Measurements from ENCODE around the gene HMOX2.

HMOX2 gene

DNA sequence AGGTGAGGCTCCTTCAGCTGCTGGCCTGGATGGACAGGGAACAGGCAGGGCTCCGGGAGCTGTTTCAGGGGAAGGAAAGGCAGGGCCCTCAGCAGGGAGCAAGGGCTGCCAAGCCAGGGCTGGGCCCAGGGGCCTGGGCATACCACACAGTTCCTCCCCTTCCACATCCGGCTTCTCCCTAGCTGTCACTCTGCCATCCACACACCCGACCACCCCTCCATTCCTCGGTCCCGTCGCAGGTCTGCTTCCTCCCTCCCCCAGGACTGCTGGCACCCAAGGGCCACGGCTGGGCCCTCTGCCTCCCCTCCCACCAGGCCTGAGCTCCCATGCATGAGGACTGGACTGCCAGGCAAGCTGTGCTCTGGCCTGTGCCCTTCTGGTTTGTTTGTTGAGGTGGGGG is 38.4 kb downstream of the HMOX2 start:
- no peak overlapping the region for H3K9ac ChIP-seq (ENCODE audit: low read length)
- no peaks in the 10 kb centered on the region for H3K79me2 ChIP-seq (ENCODE audit: insufficient read depth, low read length)
- no peak for TF ChIP-seq EZH2 (IDR thresholded peaks at IDR 0.05; ENCODE audit: borderline replicate concordance, low read length)
- TF ChIP-seq, protein P1, sequence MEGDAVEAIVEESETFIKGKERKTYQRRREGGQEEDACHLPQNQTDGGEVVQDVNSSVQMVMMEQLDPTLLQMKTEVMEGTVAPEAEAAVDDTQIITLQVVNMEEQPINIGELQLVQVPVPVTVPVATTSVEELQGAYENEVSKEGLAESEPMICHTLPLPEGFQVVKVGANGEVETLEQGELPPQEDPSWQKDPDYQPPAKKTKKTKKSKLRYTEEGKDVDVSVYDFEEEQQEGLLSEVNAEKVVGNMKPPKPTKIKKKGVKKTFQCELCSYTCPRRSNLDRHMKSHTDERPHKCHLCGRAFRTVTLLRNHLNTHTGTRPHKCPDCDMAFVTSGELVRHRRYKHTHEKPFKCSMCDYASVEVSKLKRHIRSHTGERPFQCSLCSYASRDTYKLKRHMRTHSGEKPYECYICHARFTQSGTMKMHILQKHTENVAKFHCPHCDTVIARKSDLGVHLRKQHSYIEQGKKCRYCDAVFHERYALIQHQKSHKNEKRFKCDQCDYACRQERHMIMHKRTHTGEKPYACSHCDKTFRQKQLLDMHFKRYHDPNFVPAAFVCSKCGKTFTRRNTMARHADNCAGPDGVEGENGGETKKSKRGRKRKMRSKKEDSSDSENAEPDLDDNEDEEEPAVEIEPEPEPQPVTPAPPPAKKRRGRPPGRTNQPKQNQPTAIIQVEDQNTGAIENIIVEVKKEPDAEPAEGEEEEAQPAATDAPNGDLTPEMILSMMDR (IDR thresholded peaks at IDR 0.05; ENCODE audit: low read length) = no peak
- no peaks in the 10 kb centered on the region for H3K9me2 ChIP-seq (ENCODE audit: low read depth, low read length)
- H3K36me3 ChIP-seq (ENCODE audit: insufficient read depth, low read length) = peaks cover 30% of the 10 kb centered on the region
- no peaks in the 10 kb centered on the region for H3K4me1 ChIP-seq (ENCODE audit: insufficient read depth, low read length, severe bottlenecking)
- H3F3A ChIP-seq (ENCODE audit: insufficient read depth, low read length) = no peaks in the 10 kb centered on the region
- H3K27me3 ChIP-seq (ENCODE audit: insufficient read depth, low read length) = no peaks in the 10 kb centered on the region
- no peaks in the 10 kb centered on the region for H4K20me1 ChIP-seq (ENCODE audit: insufficient read depth, low read length)
- H3K4me2 ChIP-seq (ENCODE audit: low read length) = no peak overlapping the region
- H3K27ac ChIP-seq (ENCODE audit: low read depth, low read length, poor library complexity, severe bottlenecking) = no peak overlapping the region
- no peaks in the 10 kb centered on the region for H3K9me3 ChIP-seq (ENCODE audit: low read length)
- H2AFZ ChIP-seq (ENCODE audit: low read length) = no peak overlapping the region
- H3K4me3 ChIP-seq (ENCODE audit: low read depth, low read length, poor library complexity, severe bottlenecking) = no peak overlapping the region

- no peak overlapping the region for H3K9ac ChIP-seq (ENCODE audit: low read length)
- TF ChIP-seq EZH2 (IDR thresholded peaks at IDR 0.05; ENCODE audit: borderline replicate concordance, low read length) = no peak
- TF ChIP-seq, protein P1 (IDR thresholded peaks at IDR 0.05; ENCODE audit: low read length) = no peak
- no peaks in the 10 kb centered on the region for H3F3A ChIP-seq (ENCODE audit: insufficient read depth, low read length)
- no peak overlapping the region for H3K4me2 ChIP-seq (ENCODE audit: low read length)
- no peaks in the 10 kb centered on the region for H3K27me3 ChIP-seq (ENCODE audit: insufficient read depth, low read length)
- no peaks in the 10 kb centered on the region for H3K9me2 ChIP-seq (ENCODE audit: low read depth, low read length)
- H3K4me1 ChIP-seq (ENCODE audit: insufficient read depth, low read length, severe bottlenecking) = no peaks in the 10 kb centered on the region
- H3K9me3 ChIP-seq (ENCODE audit: low read length) = no peaks in the 10 kb centered on the region
- H3K27ac ChIP-seq (ENCODE audit: low read depth, low read length, poor library complexity, severe bottlenecking) = no peak overlapping the region
- no peaks in the 10 kb centered on the region for H4K20me1 ChIP-seq (ENCODE audit: insufficient read depth, low read length)
- no peak overlapping the region for H3K4me3 ChIP-seq (ENCODE audit: low read depth, low read length, poor library complexity, severe bottlenecking)
- no peak overlapping the region for H2AFZ ChIP-seq (ENCODE audit: low read length)
- no peaks in the 10 kb centered on the region for H3K79me2 ChIP-seq (ENCODE audit: insufficient read depth, low read length)
- peaks cover 22% of the 10 kb centered on the region for H3K36me3 ChIP-seq (ENCODE audit: insufficient read depth, low read length)
These were observed 39.5 kb downstream of the HMOX2 start for GRCh38 chr16:4515611-4516233.

GRCh38 chr16:4517812-4518680 is 41.8 kb downstream of the HMOX2 start:
- TF ChIP-seq EZH2 (IDR thresholded peaks at IDR 0.05; ENCODE audit: borderline replicate concordance, low read length) = no peak
- TF ChIP-seq, protein P1 (IDR thresholded peaks at IDR 0.05; ENCODE audit: low read length) = peak; percentile 87
- H3K27me3 ChIP-seq (ENCODE audit: insufficient read depth, low read length) = no peaks in the 10 kb centered on the region
- H3K4me3 ChIP-seq (ENCODE audit: low read depth, low read length, poor library complexity, severe bottlenecking) = no peak overlapping the region
- no peaks in the 10 kb centered on the region for H3F3A ChIP-seq (ENCODE audit: insufficient read depth, low read length)
- no peak overlapping the region for H3K9ac ChIP-seq (ENCODE audit: low read length)
- no peaks in the 10 kb centered on the region for H4K20me1 ChIP-seq (ENCODE audit: insufficient read depth, low read length)
- no peaks in the 10 kb centered on the region for H3K4me1 ChIP-seq (ENCODE audit: insufficient read depth, low read length, severe bottlenecking)
- no peaks in the 10 kb centered on the region for H3K9me2 ChIP-seq (ENCODE audit: low read depth, low read length)
- H2AFZ ChIP-seq (ENCODE audit: low read length) = no peak overlapping the region
- no peak overlapping the region for H3K4me2 ChIP-seq (ENCODE audit: low read length)
- H3K79me2 ChIP-seq (ENCODE audit: insufficient read depth, low read length) = no peaks in the 10 kb centered on the region
- H3K36me3 ChIP-seq (ENCODE audit: insufficient read depth, low read length) = peaks cover 1% of the 10 kb centered on the region; the same call in 1 of the 2 replicates
- H3K27ac ChIP-seq (ENCODE audit: low read depth, low read length, poor library complexity, severe bottlenecking) = no peak overlapping the region
- H3K9me3 ChIP-seq (ENCODE audit: low read length) = no peaks in the 10 kb centered on the region
